Brain pericyte (primary cell): ENCODE results near the gene RPAP2.

ENCODE experiments used
- DNase-seq: peaks from one replicate; pipeline ENCODE4 v3.0.0-alpha.2; 2012; ENCODE audit warnings: low read depth, low spot score

The RPAP2 gene

GRCh38 chr1:92447033-92447681, 148.3 kb downstream of the RPAP2 start:
- DNase-seq = no peak

- no peak for DNase-seq
These were observed 149.1 kb downstream of the RPAP2 start for GRCh38 chr1:92447976-92448375.
